GM19438 (cell line): Measurements from ENCODE around the gene S100A4.

Experiments used
- ATAC-seq: cut with Tn5 transposase; IDR thresholded peaks from one replicate; pipeline ENCODE4 v1.9.1; 2021; ENCODE audit warnings: low read depth; ENCODE audit not compliant: unreplicated experiment

S100A4 gene

GRCh38 chr1:153548722-153549688 lies 3.4 kb upstream of the S100A4 start, which contains the start of gene S100A3:
S100A3 (minus strand) TSS chr1:153549258; CDS start chr1:153548485, 773 bp downstream.
- ATAC-seq: no peak

- no peak for ATAC-seq
These were observed 2.2 kb upstream of the S100A4 start for GRCh38 chr1:153547560-153548551.

- ATAC-seq: no peak
These were observed 1.4 kb upstream of the S100A4 start for GRCh38 chr1:153546796-153547559.

GRCh38 chr1:153546371-153546770 lies 765 bp upstream of the S100A4 start:
- no peak for ATAC-seq

- no peak for ATAC-seq
These were observed 1.0 kb downstream of the S100A4 start for GRCh38 chr1:153544453-153545066.

- ATAC-seq: no peak
These were observed 1.9 kb downstream of the S100A4 start for GRCh38 chr1:153543736-153544135.

- ATAC-seq: no peak
These were observed 2.5 kb downstream of the S100A4 start for GRCh38 chr1:153542956-153543711.

- no peak for ATAC-seq
These were observed 3.7 kb downstream of the S100A4 start for GRCh38 chr1:153541641-153542590.

GRCh38 chr1:153540394-153541361 lies 4.9 kb downstream of the S100A4 start, which contains the start of gene S100A5:
S100A5 (minus strand) TSS chr1:153540934; CDS start chr1:153540191, 743 bp downstream.
- no peak for ATAC-seq

- ATAC-seq: no peak
These were observed 6.1 kb downstream of the S100A4 start for GRCh38 chr1:153539395-153540093.

- no peak for ATAC-seq
These were observed 7.2 kb downstream of the S100A4 start for GRCh38 chr1:153538315-153538821.

- no peak for ATAC-seq
These were observed 8.3 kb downstream of the S100A4 start for GRCh38 chr1:153537376-153537730.

- ATAC-seq: no peak
These were observed 8.8 kb downstream of the S100A4 start for GRCh38 chr1:153536671-153537375.

GRCh38 chr1:153536012-153536670 lies 9.5 kb downstream of the S100A4 start:
- no peak for ATAC-seq
